Suppressor macrophage treated with lipopolysaccharide for 1 hour (primary cell): ENCODE data around the gene NECTIN4.
"Not testable (repeated sequence)": the region's sequence is repeated elsewhere in the genome, so short reads cannot be mapped to it uniquely, and the experiment has no call there.

Experiments
- DNase-seq, 3 donors: peaks; one replicate each; pipeline ENCODE4 v3.0.0-alpha.2; 2020 to 2022

NECTIN4 gene

GRCh38 chr1:161051219-161051618 is 38.1 kb downstream of the NECTIN4 start:
- no peak for DNase-seq

- no peak for DNase-seq
Observed at GRCh38 chr1:161048949-161049722, 40.2 kb downstream of the NECTIN4 start.

GRCh38 chr1:161047436-161048420 is 41.6 kb downstream of the NECTIN4 start:
- DNase-seq = no peak

- DNase-seq = peak; percentile 68 to 89 (median 77)
Observed at GRCh38 chr1:161046605-161047228, 42.6 kb downstream of the NECTIN4 start.

- peak; percentile 95 to 97 (median 97) for DNase-seq
Observed at GRCh38 chr1:161045736-161046604, 43.4 kb downstream of the NECTIN4 start, which contains the start of gene USF1. USF1 (minus strand) TSS chr1:161045977; CDS start chr1:161043275, 2,702 bp downstream.

GRCh38 chr1:161044908-161045735 is 44.2 kb downstream of the NECTIN4 start:
- DNase-seq = peak; percentile 81 to 89 (median 82)

GRCh38 chr1:161044535-161044907 is 44.8 kb downstream of the NECTIN4 start:
- DNase-seq = peak in 1 of 3 donors; percentile 17

- DNase-seq = no peak
Observed at GRCh38 chr1:161039546-161039945, 49.8 kb downstream of the NECTIN4 start.

GRCh38 chr1:161039154-161039545 is 50.2 kb downstream of the NECTIN4 start:
- DNase-seq = no peak

- peak; percentile 37 to 76 (median 52) for DNase-seq
Observed at GRCh38 chr1:161038523-161039153, 50.7 kb downstream of the NECTIN4 start, which contains the start of gene TSTD1. TSTD1 (minus strand) TSS chr1:161038964; CDS start chr1:161038889, 75 bp downstream.

GRCh38 chr1:161037661-161038522 is 51.5 kb downstream of the NECTIN4 start:
- DNase-seq = no peak

GRCh38 chr1:161033751-161034150 is 55.6 kb downstream of the NECTIN4 start:
- DNase-seq = no peak

GRCh38 chr1:161032409-161032808 is 56.9 kb downstream of the NECTIN4 start:
- DNase-seq = no peak

- no peak for DNase-seq
Observed at GRCh38 chr1:161031874-161032273, 57.5 kb downstream of the NECTIN4 start.

- not testable (repeated sequence) for DNase-seq
Observed at GRCh38 chr1:161029466-161029865, 59.9 kb downstream of the NECTIN4 start.

- not testable (repeated sequence) for DNase-seq
Observed at GRCh38 chr1:161026954-161027353, 62.4 kb downstream of the NECTIN4 start.

GRCh38 chr1:161022432-161022831 is 66.9 kb downstream of the NECTIN4 start:
- not testable (repeated sequence) for DNase-seq

GRCh38 chr1:161021970-161022353 is 67.4 kb downstream of the NECTIN4 start:
- DNase-seq = no peak
